ENCODE data around the gene SGK1.
"Not testable (repeated sequence)": the region's sequence is repeated elsewhere in the genome, so short reads cannot be mapped to it uniquely, and the experiment has no call there.

Gene SGK1

GRCh38 chr6:134182528-134182927 is 135.4 kb downstream of the SGK1 start:
- no peak for DNase-seq

- DNase-seq = not testable (repeated sequence)
Observed at GRCh38 chr6:134181726-134182125, 136.2 kb downstream of the SGK1 start.

- DNase-seq = not testable (repeated sequence)
Observed at GRCh38 chr6:134181251-134181650, 136.7 kb downstream of the SGK1 start.

GRCh38 chr6:134180540-134180939 is 137.4 kb downstream of the SGK1 start:
- not testable (repeated sequence) for DNase-seq

- DNase-seq = no peak
Observed at GRCh38 chr6:134178161-134179044, 139.5 kb downstream of the SGK1 start.

GRCh38 chr6:134177753-134178160 is 140.2 kb downstream of the SGK1 start:
- DNase-seq = no peak

- DNase-seq = no peak
Observed at GRCh38 chr6:134177236-134177635, 140.7 kb downstream of the SGK1 start.

GRCh38 chr6:134176264-134176975 is 141.5 kb downstream of the SGK1 start:
- no peak for DNase-seq

- DNase-seq = no peak
Observed at GRCh38 chr6:134175532-134176263, 142.2 kb downstream of the SGK1 start.

- DNase-seq = peak; percentile 84
Observed at GRCh38 chr6:134174672-134175531, 143.0 kb downstream of the SGK1 start.

- DNase-seq = peak; percentile 40
Observed at GRCh38 chr6:134173936-134174671, 143.8 kb downstream of the SGK1 start.

GRCh38 chr6:134173366-134173725 is 144.6 kb downstream of the SGK1 start:
- DNase-seq = no peak

GRCh38 chr6:134172706-134173365 is 145.1 kb downstream of the SGK1 start:
- no peak for DNase-seq

- DNase-seq = no peak
Observed at GRCh38 chr6:134172020-134172705, 145.7 kb downstream of the SGK1 start.

- DNase-seq = no peak
Observed at GRCh38 chr6:134171517-134171916, 146.4 kb downstream of the SGK1 start.

GRCh38 chr6:134170844-134171243 is 147.1 kb downstream of the SGK1 start:
- DNase-seq = no peak

- no peak for DNase-seq
Observed at GRCh38 chr6:134169871-134170486, 147.9 kb downstream of the SGK1 start.

- DNase-seq = no peak
Observed at GRCh38 chr6:134168590-134169208, 149.2 kb downstream of the SGK1 start.

GRCh38 chr6:134166511-134167261 is 151.2 kb downstream of the SGK1 start:
- DNase-seq = no peak
